Measurements from ENCODE around the gene MAGT1.
"Not testable (repeated sequence)": the region's sequence is repeated elsewhere in the genome, so short reads cannot be mapped to it uniquely, and the experiment has no call there.

- not testable (repeated sequence) for TF ChIP-seq POLR2AphosphoS5 (IDR thresholded peaks at IDR 0.05; ENCODE audit: borderline replicate concordance, low read depth, low read length); EZH2 (IDR thresholded peaks at IDR 0.05)
These were observed 73.2 kb downstream of the MAGT1 start for GRCh38 chrX:77821989-77822388.

All from SK-N-MC (cell line).